Vagina (tissue), 2 donors: Measurements from ENCODE around the gene NSUN2.

Experiments
- POLR2AphosphoS5 ChIP-seq, 2 donors: sonication (generic); formaldehyde crosslinking; IDR thresholded peaks; one replicate each; pipeline ENCODE4 v1.9.0; 2017; ENCODE audit warnings: antibody characterized with exemption in 2 of 2, mild to moderate bottlenecking in 2 of 2, low read depth in 1 of 2; ENCODE audit not compliant: insufficient read depth in 1 of 2
- TF ChIP-seq, protein P1 (sequence below), 3 experiments: fragments of 450-650 bp in 2 of 3; fragments of 200-600 bp in 1 of 3; sonication (generic) in 1 of 3; IDR thresholded peaks; one replicate each; pipeline ENCODE4 v1.5.1; 2017 to 2019; ENCODE audit warnings: antibody characterized with exemption in 3 of 3, mild to moderate bottlenecking in 2 of 3, moderate library complexity in 2 of 3

GRCh38 chr5:6568383-6568782, 64.5 kb downstream of the NSUN2 start:
- TF ChIP-seq, protein P1, sequence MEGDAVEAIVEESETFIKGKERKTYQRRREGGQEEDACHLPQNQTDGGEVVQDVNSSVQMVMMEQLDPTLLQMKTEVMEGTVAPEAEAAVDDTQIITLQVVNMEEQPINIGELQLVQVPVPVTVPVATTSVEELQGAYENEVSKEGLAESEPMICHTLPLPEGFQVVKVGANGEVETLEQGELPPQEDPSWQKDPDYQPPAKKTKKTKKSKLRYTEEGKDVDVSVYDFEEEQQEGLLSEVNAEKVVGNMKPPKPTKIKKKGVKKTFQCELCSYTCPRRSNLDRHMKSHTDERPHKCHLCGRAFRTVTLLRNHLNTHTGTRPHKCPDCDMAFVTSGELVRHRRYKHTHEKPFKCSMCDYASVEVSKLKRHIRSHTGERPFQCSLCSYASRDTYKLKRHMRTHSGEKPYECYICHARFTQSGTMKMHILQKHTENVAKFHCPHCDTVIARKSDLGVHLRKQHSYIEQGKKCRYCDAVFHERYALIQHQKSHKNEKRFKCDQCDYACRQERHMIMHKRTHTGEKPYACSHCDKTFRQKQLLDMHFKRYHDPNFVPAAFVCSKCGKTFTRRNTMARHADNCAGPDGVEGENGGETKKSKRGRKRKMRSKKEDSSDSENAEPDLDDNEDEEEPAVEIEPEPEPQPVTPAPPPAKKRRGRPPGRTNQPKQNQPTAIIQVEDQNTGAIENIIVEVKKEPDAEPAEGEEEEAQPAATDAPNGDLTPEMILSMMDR (IDR thresholded peaks at IDR 0.05): no peak
- TF ChIP-seq POLR2AphosphoS5 (IDR thresholded peaks at IDR 0.05; ENCODE audit: insufficient read depth in 1 of 2, low read depth in 1 of 2): no peak
